Body of pancreas (tissue), 4 donors: ENCODE data around the gene ARHGAP26. TPM values are rescaled to one million over a fixed set of nuclear protein-coding genes. Genes with fewer than 3 reads are reported as not detected.

Source experiments
- ATAC-seq: fragments of 150-250 bp; one replicate; pipeline ENCODE4 v1.9.1; 2016
- DNase-seq, 4 donors: peaks; one replicate each; pipeline ENCODE4 v3.0.0-alpha.2; 2019
- H3K27ac ChIP-seq, 4 donors: fragments of 200-600 bp; sonication (generic); 1 replicate in 3 of 4; 2 replicates in 1 of 4; pipeline versions ENCODE4 v1.5.1 to v1.6.1; 2016 to 2019; ENCODE audit warnings: mild to moderate bottlenecking in 1 of 4, mixed read lengths in 1 of 4, moderate library complexity in 1 of 4
- H3K27me3 ChIP-seq, 2 donors: fragments of 200-600 bp; sonication (generic); one replicate each; pipeline ENCODE4 v1.6.0; 2016; ENCODE audit warnings: mild to moderate bottlenecking in 1 of 2
- H3K36me3 ChIP-seq, 2 donors: fragments of 200-600 bp; sonication (generic); replicated peaks in 1 of 2; 2 replicates each; pipeline ENCODE4 v1.5.1; 2016; ENCODE audit warnings: low read depth in 2 of 2; ENCODE audit not compliant: insufficient read depth in 1 of 2
- H3K4me1 ChIP-seq: fragments of 200-600 bp; sonication (generic); one replicate; pipeline ENCODE4 v1.6.0; 2016
- H3K4me3 ChIP-seq, 2 donors: fragments of 200-600 bp; sonication (generic); 1 replicate in 1 of 2; 2 replicates in 1 of 2; pipeline ENCODE4 v1.5.1; 2016 to 2019
- H3K9me3 ChIP-seq, 3 donors: fragments of 200-600 bp; sonication (generic); 1 replicate in 2 of 3; 2 replicates in 1 of 3; pipeline ENCODE4 v1.5.1; 2016
- POLR2A ChIP-seq, 3 donors: fragments of 450-650 bp; IDR thresholded peaks; one replicate each; pipeline ENCODE4 v1.6.1; 2016; ENCODE audit warnings: antibody characterized with exemption in 3 of 3, mild to moderate bottlenecking in 2 of 3
- WGBS, 2 donors: methylation state at CpG; one replicate each; pipeline ENCODE4 v1.1.5; 2017; 5-methylcytosine and 5-hydroxymethylcytosine counted together
- intact Hi-C: fragments of 100-400 bp; cut with DNase I; formaldehyde crosslinking; loops from one replicate; pipeline ENCODE4 v1.15.1; 2023
- total RNA-seq, 2 donors: library from RNA; depleted of rRNA; stranded (reverse); fragments of >200 nt; gene quantifications; one replicate each; pipeline ENCODE4 v1.1.0, GENCODE V29; 2016
- TF ChIP-seq, protein P1 (sequence below), 7 experiments: fragments of 450-650 bp in 4 of 7; fragments of 200-600 bp in 3 of 7; sonication (generic) in 3 of 7; IDR thresholded peaks; one replicate each; pipeline ENCODE4 v1.5.1; 2016 to 2019; ENCODE audit warnings: antibody characterized with exemption in 7 of 7

Gene ARHGAP26
- total RNA-seq, 2 donors from 2014 or later: 12.5 to 14.2 TPM

DNA sequence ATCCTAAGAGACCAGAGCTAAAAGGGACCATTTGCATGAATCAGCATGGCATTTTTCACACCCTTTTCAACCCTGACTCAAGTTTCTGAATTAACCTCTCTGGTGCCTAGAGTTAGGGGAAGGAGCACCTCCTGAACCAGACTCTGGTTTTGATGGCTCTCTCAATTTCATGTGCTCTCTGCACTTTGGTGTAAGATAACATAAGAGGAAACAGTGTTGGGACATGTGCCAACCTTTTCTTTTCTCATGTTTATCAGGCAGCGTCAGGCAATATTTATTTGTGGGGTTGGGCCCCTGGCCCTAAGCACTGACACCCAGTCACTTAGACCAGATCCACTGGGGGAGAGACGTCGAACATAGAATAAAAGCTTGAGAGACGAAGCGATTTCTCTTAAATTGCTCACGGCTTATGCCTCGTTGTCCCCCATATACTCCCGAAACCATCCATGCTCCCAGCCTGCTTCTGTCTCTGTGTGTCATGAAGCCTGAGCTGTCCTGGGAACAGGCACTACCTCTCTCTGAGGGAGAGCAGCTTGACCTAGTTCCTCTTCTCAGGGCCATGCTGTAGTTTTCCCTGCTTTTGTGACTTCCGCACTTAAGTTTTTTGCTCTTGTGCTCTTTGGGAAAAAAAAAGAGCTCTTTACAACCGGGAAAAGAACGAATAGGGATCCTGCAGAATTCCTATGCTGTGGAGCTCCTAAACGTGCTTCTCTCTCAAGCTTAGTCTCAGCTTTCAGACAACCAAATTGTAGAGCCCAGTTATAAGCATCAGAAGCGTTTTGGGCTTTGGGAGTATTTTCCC is 437.6 kb downstream of the ARHGAP26 start:
- H3K4me1 ChIP-seq: no peaks in the 10 kb centered on the region
- H3K27ac ChIP-seq: no peak overlapping the region
- ATAC-seq (no peak), DNase-seq (no peak)
- intact Hi-C loops: no loop called here
- no peaks in the 10 kb centered on the region for H3K9me3 ChIP-seq
- H3K27me3 ChIP-seq: no peaks in the 10 kb centered on the region
- 78 to 80% methylated on average over 13 of the region's 13 CpGs for WGBS, 2 donors
- no peak for TF ChIP-seq POLR2A (IDR thresholded peaks at IDR 0.05)
- no peak overlapping the region for H3K4me3 ChIP-seq
- H3K36me3 ChIP-seq: no peaks in the 10 kb centered on the region

DNA sequence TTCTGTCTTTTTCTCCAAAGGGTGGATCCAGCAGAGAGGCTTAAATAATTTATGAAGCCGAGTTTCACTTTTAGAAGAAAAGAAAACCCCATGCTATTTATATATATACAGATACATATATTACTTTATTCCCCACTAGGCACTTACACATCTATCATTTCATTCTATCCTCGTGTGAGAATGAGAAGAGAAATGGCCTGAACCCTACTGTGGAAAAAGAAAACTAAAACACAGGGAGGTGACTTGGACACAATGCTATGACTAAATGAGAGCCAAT is 438.1 kb downstream of the ARHGAP26 start:
- H3K27ac ChIP-seq: no peak overlapping the region
- 85 to 88% methylated on average over 2 of the region's 2 CpGs for WGBS, 2 donors
- no peaks in the 10 kb centered on the region for H3K4me1 ChIP-seq
- H3K27me3 ChIP-seq: no peaks in the 10 kb centered on the region
- no peak overlapping the region for H3K4me3 ChIP-seq
- TF ChIP-seq, protein P1, sequence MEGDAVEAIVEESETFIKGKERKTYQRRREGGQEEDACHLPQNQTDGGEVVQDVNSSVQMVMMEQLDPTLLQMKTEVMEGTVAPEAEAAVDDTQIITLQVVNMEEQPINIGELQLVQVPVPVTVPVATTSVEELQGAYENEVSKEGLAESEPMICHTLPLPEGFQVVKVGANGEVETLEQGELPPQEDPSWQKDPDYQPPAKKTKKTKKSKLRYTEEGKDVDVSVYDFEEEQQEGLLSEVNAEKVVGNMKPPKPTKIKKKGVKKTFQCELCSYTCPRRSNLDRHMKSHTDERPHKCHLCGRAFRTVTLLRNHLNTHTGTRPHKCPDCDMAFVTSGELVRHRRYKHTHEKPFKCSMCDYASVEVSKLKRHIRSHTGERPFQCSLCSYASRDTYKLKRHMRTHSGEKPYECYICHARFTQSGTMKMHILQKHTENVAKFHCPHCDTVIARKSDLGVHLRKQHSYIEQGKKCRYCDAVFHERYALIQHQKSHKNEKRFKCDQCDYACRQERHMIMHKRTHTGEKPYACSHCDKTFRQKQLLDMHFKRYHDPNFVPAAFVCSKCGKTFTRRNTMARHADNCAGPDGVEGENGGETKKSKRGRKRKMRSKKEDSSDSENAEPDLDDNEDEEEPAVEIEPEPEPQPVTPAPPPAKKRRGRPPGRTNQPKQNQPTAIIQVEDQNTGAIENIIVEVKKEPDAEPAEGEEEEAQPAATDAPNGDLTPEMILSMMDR (IDR thresholded peaks at IDR 0.05): no peak
- no peak for TF ChIP-seq POLR2A (IDR thresholded peaks at IDR 0.05)
- ATAC-seq (no peak), DNase-seq (no peak)
- intact Hi-C loops: no loop called here
- no peaks in the 10 kb centered on the region for H3K9me3 ChIP-seq
- no peaks in the 10 kb centered on the region for H3K36me3 ChIP-seq

GRCh38 chr5:143208781-143209510 is 438.8 kb downstream of the ARHGAP26 start:
- Histone ChIP-seq H3K9me3 (no peaks in the 10 kb centered on the region), H3K36me3 (no peaks in the 10 kb centered on the region), H3K4me1 (no peaks in the 10 kb centered on the region), H3K27ac (no peak overlapping the region), H3K4me3 (no peak overlapping the region), H3K27me3 (no peaks in the 10 kb centered on the region)
- 80 to 81% methylated on average over 2 of the region's 2 CpGs for WGBS, 2 donors
- ATAC-seq: no peak
- no peak for DNase-seq
- intact Hi-C loops: no loop called here
- TF ChIP-seq, protein P1 (IDR thresholded peaks at IDR 0.05): no peak
- no peak for TF ChIP-seq POLR2A (IDR thresholded peaks at IDR 0.05)

DNA sequence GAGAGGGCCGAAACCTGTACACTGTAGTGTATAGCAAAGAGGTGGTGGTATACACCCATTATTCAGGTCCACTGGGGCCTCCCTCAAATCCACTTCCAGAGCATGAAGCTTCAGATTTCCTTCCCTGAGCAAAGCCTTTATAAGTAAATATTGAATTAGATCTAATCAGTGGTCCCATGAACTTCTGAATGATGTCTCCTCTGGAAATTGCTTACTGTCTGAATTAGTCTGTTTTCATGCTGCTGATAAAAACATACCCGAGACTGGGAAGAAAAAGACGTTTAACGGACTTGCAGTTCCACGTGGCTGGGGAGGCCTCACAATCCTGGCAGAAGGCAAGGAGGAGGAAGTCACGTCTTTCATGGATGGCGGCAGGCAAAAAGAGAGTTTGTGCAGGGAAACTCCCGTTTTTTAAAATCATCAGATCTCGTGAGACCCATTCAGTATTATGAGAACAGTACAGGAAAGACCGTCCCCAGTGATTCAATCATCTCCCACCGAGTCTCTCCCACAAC is 439.8 kb downstream of the ARHGAP26 start:
- ATAC-seq (no peak), DNase-seq (no peak)
- Histone ChIP-seq H3K4me1 (no peaks in the 10 kb centered on the region), H3K27me3 (no peaks in the 10 kb centered on the region), H3K9me3 (no peaks in the 10 kb centered on the region), H3K4me3 (no peak overlapping the region), H3K36me3 (no peaks in the 10 kb centered on the region), H3K27ac (no peak overlapping the region)
- 88 to 91% methylated on average over 11 of the region's 11 CpGs for WGBS, 2 donors
- TF ChIP-seq, protein P1 (IDR thresholded peaks at IDR 0.05): no peak
- TF ChIP-seq POLR2A (IDR thresholded peaks at IDR 0.05): no peak
- intact Hi-C loops: no loop called here

GRCh38 chr5:143210576-143210975 is 440.4 kb downstream of the ARHGAP26 start:
- no peaks in the 10 kb centered on the region for H3K4me1 ChIP-seq
- H3K9me3 ChIP-seq: no peaks in the 10 kb centered on the region
- intact Hi-C loops: no loop called here
- DNase-seq (no peak), ATAC-seq (no peak)
- 99 to 100% methylated on average over 4 of the region's 4 CpGs for WGBS, 2 donors
- H3K27ac ChIP-seq: no peak overlapping the region
- TF ChIP-seq, protein P1 (IDR thresholded peaks at IDR 0.05): no peak
- TF ChIP-seq POLR2A (IDR thresholded peaks at IDR 0.05): no peak
- no peaks in the 10 kb centered on the region for H3K27me3 ChIP-seq
- no peaks in the 10 kb centered on the region for H3K36me3 ChIP-seq
- H3K4me3 ChIP-seq: no peak overlapping the region
